Adrenal gland (tissue), 12 donors: Measurements from ENCODE around the gene AHCYL1. TPM values are rescaled to one million over a fixed set of nuclear protein-coding genes. Genes with fewer than 3 reads are reported as not detected.
A peak's percentile ranks its signal among the peaks of the same experiment; 100 is the strongest.

Experiments
- DNase-seq, 7 donors: peaks; one replicate each; pipeline ENCODE4 v3.0.0-alpha.2; 2019 to 2020
- H3K27ac ChIP-seq, 5 donors: fragments of 200-600 bp; sonication (generic) in 4 of 5; 1 replicate in 3 of 5; 2 replicates in 2 of 5; pipeline versions ENCODE4 v1.5.1 to v1.8.0; 2016 to 2020; ENCODE audit warnings: mild to moderate bottlenecking in 1 of 5
- H3K27me3 ChIP-seq: fragments of 200-600 bp; 2 replicates; pipeline ENCODE4 v1.8.0; 2021
- H3K36me3 ChIP-seq, 2 donors: fragments of 200-600 bp; replicated peaks in 1 of 2; 1 replicate in 1 of 2; 2 replicates in 1 of 2; pipeline versions ENCODE4 v1.5.1 to v1.8.0; 2018 to 2022
- H3K4me1 ChIP-seq, 2 donors: fragments of 200-600 bp; replicated peaks in 1 of 2; 1 replicate in 1 of 2; 2 replicates in 1 of 2; pipeline versions ENCODE4 v1.5.1 to v1.8.0; 2018 to 2021
- H3K4me3 ChIP-seq, 4 donors: fragments of 200-600 bp; sonication (generic) in 3 of 4; one replicate each; pipeline ENCODE4 v1.5.1; 2016 to 2018
- H3K9me3 ChIP-seq, 3 donors: fragments of 200-600 bp; sonication (generic) in 1 of 3; replicated peaks in 1 of 3; 1 replicate in 2 of 3; 2 replicates in 1 of 3; pipeline versions ENCODE4 v1.5.1 to v1.8.0; 2016 to 2021
- CTCF ChIP-seq, 6 experiments: fragments of 450-650 bp in 4 of 6; fragments of 200-600 bp in 2 of 6; sonication (generic) in 1 of 6; IDR thresholded peaks; 1 replicate in 5 of 6; 2 replicates in 1 of 6; pipeline versions ENCODE4 v1.5.1 to v1.8.0; 2016 to 2021; ENCODE audit warnings: antibody characterized with exemption in 6 of 6, mild to moderate bottlenecking in 2 of 6, moderate library complexity in 1 of 6
- POLR2A ChIP-seq, 2 donors: fragments of 450-650 bp; IDR thresholded peaks; one replicate each; pipeline ENCODE4 v1.6.1; 2017; ENCODE audit warnings: antibody characterized with exemption in 2 of 2, mild to moderate bottlenecking in 2 of 2, moderate library complexity in 1 of 2
- WGBS, 4 donors: extraction: QIAGEN DNeasy Blood & Tissue Kit in 2 of 4; methylation state at CpG; one replicate each; pipeline versions ENCODE4 v1.1.5 to v1.1.7; 2013 to 2017; 5-methylcytosine and 5-hydroxymethylcytosine counted together
- intact Hi-C, 2 donors: fragments of 100-400 bp; cut with DNase I; formaldehyde crosslinking; loops; one replicate each; pipeline versions ENCODE4 v1.14.1 to v1.15.0; 2022 to 2023
- polyA plus RNA-seq, 3 donors: library from polyadenylated mRNA; stranded (reverse); fragments of 200-250 nt in 2 of 3; fragments of 350-450 nt in 1 of 3; fragmentation: Illumina TruSeq in 1 of 3; extraction: RNeasy Lipid Tissue Mini Kit (QIAGEN cat#74804) in 1 of 3; gene quantifications; one replicate each; pipeline ENCODE4 v1.2.3, GENCODE V29; 2013 to 2014
- total RNA-seq, 9 donors: library from RNA; depleted of rRNA in 4 of 9; stranded (reverse); fragments of >200 nt in 4 of 9; fragments of 120-200 nt in 1 of 9; fragmentation: NEBNext Ultra II Directional in 1 of 9; extraction: Animal tissue kit (Norgen Biotek cat#: 25700) in 1 of 9; gene quantifications; one replicate each; pipeline versions ENCODE4 v1.1.0 to v1.2.4, GENCODE V29; 2013 to 2023
- donor health status: healthy with polysubstance abuse.
- donor health status: Bipolar disorder and iron deficiency.
- donor health status: DM: yes; HTN: yes; CAD: no.
- donor health status: DM: no; HTN: no; CAD: no.
- donor health status: DM: no; HTN: no; CAD: no.
- donor health status: DM: yes; HTN: yes; CAD: no.

Gene AHCYL1
- total and polyA plus RNA-seq, 12 donors = 33.5 to 172 (median 95.3) TPM

- Histone ChIP-seq H3K9me3 (no peaks in the 10 kb centered on the region), H3K4me3 (no peak overlapping the region), H3K36me3 (no peaks in the 10 kb centered on the region), H3K27ac (peak overlapping the region in 1 of 5 donors; percentile 10), H3K27me3 (no peaks in the 10 kb centered on the region), H3K4me1 (peaks cover 22 to 53% of the 10 kb centered on the region in 2 donors)
- TF ChIP-seq POLR2A (IDR thresholded peaks at IDR 0.05) (no peak), CTCF (IDR thresholded peaks at IDR 0.05) (no peak)
- WGBS, 4 donors = 70 to 74% (median 71%) methylated on average over 3 of the region's 3 CpGs
- DNase-seq = no peak
- intact Hi-C loops = no loop called here
These were observed 9.3 kb downstream of the AHCYL1 start for GRCh38 chr1:109993885-109994284.

GRCh38 chr1:109994654-109995053 lies 10.1 kb downstream of the AHCYL1 start:
- 52 to 65% (median 61%) methylated on average over 1 of the region's 1 CpG for WGBS, 4 donors
- Histone ChIP-seq H3K4me3 (no peak overlapping the region), H3K4me1 (peaks cover 22 to 53% of the 10 kb centered on the region in 2 donors), H3K27ac (peak overlapping the region in 1 of 5 donors; percentile 10), H3K9me3 (no peaks in the 10 kb centered on the region), H3K27me3 (no peaks in the 10 kb centered on the region), H3K36me3 (no peaks in the 10 kb centered on the region)
- DNase-seq = no peak
- TF ChIP-seq POLR2A (IDR thresholded peaks at IDR 0.05) = no peak
- intact Hi-C loops = no loop called here

DNA sequence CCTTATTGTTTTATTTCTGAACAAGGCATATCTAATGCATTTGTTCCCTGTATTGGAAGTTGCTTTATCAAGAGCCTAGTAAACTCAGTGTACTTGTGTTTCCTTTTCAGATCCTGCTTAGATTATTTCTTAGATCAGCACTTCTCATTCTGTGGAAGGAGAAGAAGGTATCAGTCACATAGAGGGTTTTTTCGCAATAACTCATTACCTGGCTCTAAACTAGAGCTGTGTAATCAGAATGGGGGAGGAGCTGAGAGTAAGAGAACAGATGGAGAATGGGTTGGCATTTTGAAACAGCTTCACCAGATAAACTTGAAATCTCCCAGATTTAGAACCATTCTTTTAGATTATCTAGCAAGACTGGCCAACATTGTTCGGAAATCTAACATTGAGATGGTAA lies 11.0 kb downstream of the AHCYL1 start:
- 95 to 100% (median 96%) methylated on average over 2 of the region's 2 CpGs for WGBS, 4 donors
- peak overlapping the region in 1 of 5 donors; percentile 10 for H3K27ac ChIP-seq
- H3K27me3 ChIP-seq = no peaks in the 10 kb centered on the region
- H3K9me3 ChIP-seq = no peaks in the 10 kb centered on the region
- TF ChIP-seq POLR2A (IDR thresholded peaks at IDR 0.05) (no peak), CTCF (IDR thresholded peaks at IDR 0.05) (no peak)
- intact Hi-C loops = no loop called here
- peaks cover 15 to 44% of the 10 kb centered on the region in 2 donors for H3K4me1 ChIP-seq
- no peak for DNase-seq
- H3K36me3 ChIP-seq = no peaks in the 10 kb centered on the region
- H3K4me3 ChIP-seq = no peak overlapping the region

GRCh38 chr1:109996476-109996875 lies 11.9 kb downstream of the AHCYL1 start:
- TF ChIP-seq CTCF (IDR thresholded peaks at IDR 0.05) = no peak
- no peak for TF ChIP-seq POLR2A (IDR thresholded peaks at IDR 0.05)
- intact Hi-C loops = no loop called here
- WGBS, 4 donors = 90 to 97% (median 94%) methylated on average over 5 of the region's 5 CpGs

GRCh38 chr1:109997204-109997866 lies 12.8 kb downstream of the AHCYL1 start:
- H3K4me3 ChIP-seq = no peak overlapping the region
- no peaks in the 10 kb centered on the region for H3K9me3 ChIP-seq
- H3K36me3 ChIP-seq = no peaks in the 10 kb centered on the region
- no peak overlapping the region for H3K27ac ChIP-seq
- TF ChIP-seq POLR2A (IDR thresholded peaks at IDR 0.05) (no peak), CTCF (IDR thresholded peaks at IDR 0.05) (no peak)
- 74 to 84% (median 79%) methylated on average over 7 of the region's 7 CpGs for WGBS, 4 donors
- H3K27me3 ChIP-seq = no peaks in the 10 kb centered on the region
- H3K4me1 ChIP-seq = peaks cover 15 to 38% of the 10 kb centered on the region in 2 donors
- no peak for DNase-seq
- intact Hi-C loops = no loop called here

More at GRCh38 chr1:109996476-109996875, 11.9 kb downstream of the AHCYL1 start:
- H3K27ac ChIP-seq = no peak overlapping the region
- no peaks in the 10 kb centered on the region for H3K36me3 ChIP-seq
- no peak overlapping the region for H3K4me3 ChIP-seq
- no peak for DNase-seq
- no peaks in the 10 kb centered on the region for H3K9me3 ChIP-seq
- H3K4me1 ChIP-seq = peaks cover 15 to 38% of the 10 kb centered on the region in 2 donors
- no peaks in the 10 kb centered on the region for H3K27me3 ChIP-seq
